Activated naive CD4-positive, alpha-beta T cell treated with anti-CD3 and anti-CD28 coated beads, Interleukin-2, amount 50 U/mL, for 72 hours (primary cell): ENCODE measurements around the gene TPR. TPM values are rescaled to one million over a fixed set of nuclear protein-coding genes. Genes with fewer than 3 reads are reported as not detected.
A peak's percentile ranks its signal among the peaks of the same experiment; 100 is the strongest.

Source experiments
- ATAC-seq, 2 donors: fragments of 150-1000 bp; cut with Tn5 transposase; 2 replicates each; pipeline ENCODE4 v1.10.0; 2021; ENCODE audit warnings: mild to moderate bottlenecking in 2 of 2, moderate library complexity in 2 of 2
- DNase-seq, 2 donors: peaks; one replicate each; pipeline ENCODE4 v3.0.0; 2021 to 2022; ENCODE audit warnings: low spot score in 2 of 2
- H3K27ac Mint-ChIP-seq, 2 donors: one replicate each; pipeline ENCODE4 v1.8.0; 2022; ENCODE audit warnings: mild to moderate bottlenecking in 2 of 2, mixed read lengths in 2 of 2
- H3K36me3 Mint-ChIP-seq, 2 donors: one replicate each; pipeline ENCODE4 v1.8.0; 2022; ENCODE audit warnings: mixed read lengths in 2 of 2
- H3K9me3 Mint-ChIP-seq, 2 donors: one replicate each; pipeline ENCODE4 v1.8.0; 2022; ENCODE audit warnings: mixed read lengths in 2 of 2
- total RNA-seq, 2 donors: library from RNA; stranded (reverse); gene quantifications; one replicate each; pipeline ENCODE4 v1.2.3, GENCODE V29; 2022

The TPR gene
- total RNA-seq, 2 donors from 2014 or later = 175 to 214 TPM

- Mint-ChIP-seq H3K9me3 (no peaks in the 10 kb centered on the region), H3K36me3 (peaks cover 14 to 32% of the 10 kb centered on the region in 2 donors), H3K27ac (peak overlapping the region; percentile 37 to 83)
- DNase-seq = no peak
- no peak for ATAC-seq
Measured at GRCh38 chr1:186304982-186305949, 69.8 kb downstream of the TPR start.

- ATAC-seq (no peak), DNase-seq (no peak)
- Mint-ChIP-seq H3K36me3 (peaks cover 18 to 35% of the 10 kb centered on the region in 2 donors), H3K9me3 (no peaks in the 10 kb centered on the region), H3K27ac (peak overlapping the region; percentile 44 to 75)
Measured at GRCh38 chr1:186303911-186304310, 71.1 kb downstream of the TPR start.

GRCh38 chr1:186302381-186302920, 72.6 kb downstream of the TPR start:
- DNase-seq (no peak), ATAC-seq (no peak)
- peak overlapping the region; percentile 92 to 94 for H3K27ac Mint-ChIP-seq
- no peaks in the 10 kb centered on the region for H3K9me3 Mint-ChIP-seq
- H3K36me3 Mint-ChIP-seq = peaks cover 18 to 35% of the 10 kb centered on the region in 2 donors

GRCh38 chr1:186301448-186301847, 73.6 kb downstream of the TPR start:
- Mint-ChIP-seq H3K36me3 (peaks cover 18 to 33% of the 10 kb centered on the region in 2 donors), H3K9me3 (no peaks in the 10 kb centered on the region), H3K27ac (peak overlapping the region; percentile 92 to 94)
- ATAC-seq (peak; percentile 82 to 88), DNase-seq (peak in 1 of 2 donors; percentile 49)

- no peak for ATAC-seq
- H3K27ac Mint-ChIP-seq = peak overlapping the region; percentile 72 to 82
- H3K9me3 Mint-ChIP-seq = no peaks in the 10 kb centered on the region
- no peak for DNase-seq
- H3K36me3 Mint-ChIP-seq = peaks cover 18 to 30% of the 10 kb centered on the region in 2 donors
Measured at GRCh38 chr1:186300056-186300455, 75.0 kb downstream of the TPR start.

- Mint-ChIP-seq H3K27ac (peak overlapping the region; percentile 72 to 82), H3K36me3 (peaks cover 18 to 30% of the 10 kb centered on the region in 2 donors), H3K9me3 (no peaks in the 10 kb centered on the region)
- DNase-seq (no peak), ATAC-seq (no peak)
Measured at GRCh38 chr1:186299570-186299969, 75.5 kb downstream of the TPR start.

- Mint-ChIP-seq H3K27ac (peak overlapping the region; percentile 6 to 82), H3K9me3 (no peaks in the 10 kb centered on the region), H3K36me3 (peaks cover 18 to 25% of the 10 kb centered on the region in 2 donors)
- no peak for DNase-seq
- ATAC-seq = no peak
Measured at GRCh38 chr1:186298851-186299250, 76.2 kb downstream of the TPR start.

GRCh38 chr1:186297439-186298045, 77.5 kb downstream of the TPR start:
- DNase-seq (no peak), ATAC-seq (peak; percentile 13 to 46)
- peaks cover 15 to 18% of the 10 kb centered on the region in 2 donors for H3K36me3 Mint-ChIP-seq
- H3K27ac Mint-ChIP-seq = peak overlapping the region; percentile 82 to 95
- H3K9me3 Mint-ChIP-seq = no peaks in the 10 kb centered on the region

- peak within 1 kb of the TSS; percentile 74 to 97 for H3K27ac Mint-ChIP-seq
- no peak for ATAC-seq
- no peaks in the 10 kb centered on the region for H3K9me3 Mint-ChIP-seq
- no peak for DNase-seq
- peaks cover 5% of the 10 kb centered on the region in 2 donors for H3K36me3 Mint-ChIP-seq
Measured at GRCh38 chr1:186295980-186296379, 79.1 kb downstream of the TPR start, which contains the start of gene PRG4. TSS of gene PRG4 (plus strand) at chr1:186296279.

GRCh38 chr1:186292875-186293274, 82.2 kb downstream of the TPR start:
- H3K27ac Mint-ChIP-seq = peak overlapping the region; percentile 51 to 97
- ATAC-seq (peak in 1 of 2 donors; percentile 15), DNase-seq (no peak)
- peaks cover 14 to 15% of the 10 kb centered on the region in 2 donors for H3K36me3 Mint-ChIP-seq
- peaks cover 5% of the 10 kb centered on the region in 2 donors for H3K9me3 Mint-ChIP-seq

GRCh38 chr1:186291271-186291670, 83.8 kb downstream of the TPR start:
- H3K9me3 Mint-ChIP-seq = peaks cover 9 to 17% of the 10 kb centered on the region in 2 donors
- DNase-seq (no peak), ATAC-seq (no peak)
- peaks cover 28 to 31% of the 10 kb centered on the region in 2 donors for H3K36me3 Mint-ChIP-seq
- peak overlapping the region; percentile 97 to 98 for H3K27ac Mint-ChIP-seq

- ATAC-seq (peak; percentile 84 to 87), DNase-seq (no peak)
- peaks cover 10 to 17% of the 10 kb centered on the region in 2 donors for H3K9me3 Mint-ChIP-seq
- peaks cover 28 to 37% of the 10 kb centered on the region in 2 donors for H3K36me3 Mint-ChIP-seq
- H3K27ac Mint-ChIP-seq = peak overlapping the region; percentile 97 to 98
Measured at GRCh38 chr1:186289943-186290545, 85.0 kb downstream of the TPR start.

GRCh38 chr1:186286615-186287315, 88.3 kb downstream of the TPR start:
- peak overlapping the region; percentile 97 to 98 for H3K27ac Mint-ChIP-seq
- H3K36me3 Mint-ChIP-seq = peaks cover 28 to 38% of the 10 kb centered on the region in 2 donors
- peaks cover 10 to 21% of the 10 kb centered on the region in 2 donors for H3K9me3 Mint-ChIP-seq
- no peak for DNase-seq
- no peak for ATAC-seq

GRCh38 chr1:186283374-186283773, 91.7 kb downstream of the TPR start:
- Mint-ChIP-seq H3K9me3 (peaks cover 8 to 24% of the 10 kb centered on the region in 2 donors), H3K27ac (peak overlapping the region; percentile 81 to 84)
- DNase-seq = no peak

GRCh38 chr1:186282466-186282865, 92.6 kb downstream of the TPR start:
- H3K36me3 Mint-ChIP-seq = peaks cover 14 to 24% of the 10 kb centered on the region in 2 donors
- ATAC-seq (peak; percentile 43 to 51), DNase-seq (no peak)
- H3K9me3 Mint-ChIP-seq = peaks cover 8 to 16% of the 10 kb centered on the region in 2 donors
- H3K27ac Mint-ChIP-seq = peak overlapping the region; percentile 57 to 84

More at GRCh38 chr1:186283374-186283773, 91.7 kb downstream of the TPR start:
- peak; percentile 84 to 86 for ATAC-seq
- H3K36me3 Mint-ChIP-seq = peaks cover 23 to 33% of the 10 kb centered on the region in 2 donors

GRCh38 chr1:186275822-186276221, 99.2 kb downstream of the TPR start:
- Mint-ChIP-seq H3K36me3 (peaks cover 4 to 16% of the 10 kb centered on the region in 2 donors), H3K9me3 (peaks cover 3 to 4% of the 10 kb centered on the region in 2 donors), H3K27ac (no peak overlapping the region)
- ATAC-seq (no peak), DNase-seq (no peak)
